Ascending aorta (tissue), 2 donors: Measurements from ENCODE around the gene NFKBIA. TPM values are rescaled to one million over a fixed set of nuclear protein-coding genes. Genes with fewer than 3 reads are reported as not detected.
A peak's percentile ranks its signal among the peaks of the same experiment; 100 is the strongest.
"Not testable (repeated sequence)": the region's sequence is repeated elsewhere in the genome, so short reads cannot be mapped to it uniquely, and the experiment has no call there.

ENCODE experiments used
- DNase-seq, 2 donors: peaks; one replicate each; pipeline ENCODE4 v3.0.0-alpha.2; 2019; ENCODE audit warnings: low spot score in 2 of 2
- H3K27ac ChIP-seq, 2 donors: fragments of 200-600 bp; sonication (generic); one replicate each; pipeline ENCODE4 v1.5.1; 2016 to 2017; ENCODE audit warnings: mild to moderate bottlenecking in 1 of 2
- H3K27me3 ChIP-seq: fragments of 200-600 bp; sonication (generic); one replicate; pipeline ENCODE4 v1.5.1; 2017
- H3K36me3 ChIP-seq, 2 donors: fragments of 200-600 bp; sonication (generic); one replicate each; pipeline ENCODE4 v1.5.1; 2016
- H3K4me1 ChIP-seq, 2 donors: fragments of 200-600 bp; sonication (generic); one replicate each; pipeline ENCODE4 v1.5.1; 2016 to 2017; ENCODE audit warnings: mild to moderate bottlenecking in 1 of 2
- H3K4me3 ChIP-seq, 2 donors: fragments of 200-600 bp; sonication (generic); one replicate each; pipeline ENCODE4 v1.5.1; 2016 to 2017; ENCODE audit warnings: mild to moderate bottlenecking in 1 of 2
- H3K9me3 ChIP-seq, 2 donors: fragments of 200-600 bp; sonication (generic); one replicate each; pipeline ENCODE4 v1.5.1; 2016
- intact Hi-C: fragments of 100-400 bp; cut with DNase I; formaldehyde crosslinking; loops from one replicate; pipeline ENCODE4 v1.15.1; 2023
- total RNA-seq: library from RNA; depleted of rRNA; stranded (reverse); fragments of >200 nt; gene quantifications from one replicate; pipeline ENCODE4 v1.1.0, GENCODE V29; 2016
- TF ChIP-seq, protein P1 (sequence below), 3 experiments: fragments of 200-600 bp in 2 of 3; fragments of 450-650 bp in 1 of 3; sonication (generic) in 2 of 3; IDR thresholded peaks; one replicate each; pipeline ENCODE4 v1.5.1; 2016 to 2019; ENCODE audit warnings: antibody characterized with exemption in 3 of 3, mild to moderate bottlenecking in 1 of 3, moderate library complexity in 1 of 3

Gene NFKBIA, protein sequence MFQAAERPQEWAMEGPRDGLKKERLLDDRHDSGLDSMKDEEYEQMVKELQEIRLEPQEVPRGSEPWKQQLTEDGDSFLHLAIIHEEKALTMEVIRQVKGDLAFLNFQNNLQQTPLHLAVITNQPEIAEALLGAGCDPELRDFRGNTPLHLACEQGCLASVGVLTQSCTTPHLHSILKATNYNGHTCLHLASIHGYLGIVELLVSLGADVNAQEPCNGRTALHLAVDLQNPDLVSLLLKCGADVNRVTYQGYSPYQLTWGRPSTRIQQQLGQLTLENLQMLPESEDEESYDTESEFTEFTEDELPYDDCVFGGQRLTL
- 944 TPM for total RNA-seq

DNA sequence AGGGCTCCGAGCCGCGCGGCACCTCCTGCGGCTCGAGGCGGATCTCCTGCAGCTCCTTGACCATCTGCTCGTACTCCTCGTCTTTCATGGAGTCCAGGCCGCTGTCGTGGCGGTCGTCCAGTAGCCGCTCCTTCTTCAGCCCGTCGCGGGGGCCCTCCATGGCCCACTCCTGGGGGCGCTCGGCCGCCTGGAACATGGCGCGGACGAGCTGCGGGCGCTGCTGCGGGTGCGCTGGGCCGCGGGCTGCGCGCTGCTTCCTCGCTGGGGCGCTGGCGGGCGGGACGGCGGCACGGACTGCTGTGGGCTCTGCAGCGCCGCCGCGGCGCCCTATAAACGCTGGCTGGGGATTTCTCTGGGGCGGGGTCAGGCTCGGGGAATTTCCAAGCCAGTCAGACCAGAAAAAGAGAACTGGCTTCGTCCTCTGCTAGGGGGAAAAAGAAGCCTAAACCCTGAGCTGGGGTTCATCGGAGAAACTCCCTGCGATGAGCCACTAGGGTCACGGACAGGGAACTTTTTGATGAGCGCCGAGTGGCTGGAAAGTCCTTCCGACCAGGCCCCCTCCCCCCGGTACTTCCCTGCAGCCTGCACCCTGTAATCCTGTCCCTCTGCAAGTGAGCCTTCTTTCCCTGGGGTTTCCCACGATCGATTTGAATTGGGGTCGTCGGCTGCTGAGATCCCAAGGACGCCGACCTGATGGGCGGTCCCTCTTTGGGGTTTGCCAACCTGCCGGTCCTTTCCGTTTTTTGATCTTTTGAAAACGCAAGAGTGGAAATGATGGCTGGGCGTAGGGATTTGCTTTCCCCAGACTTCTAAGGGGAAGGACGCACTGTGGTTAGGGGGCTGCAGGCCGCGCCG is at the start of gene NFKBIA:
TSS of gene NFKBIA (minus strand) at position 301 of the 855 bp plus-strand sequence. CDS start at position 196, 105 bp downstream.
- no peaks in the 10 kb centered on the region for H3K27me3 ChIP-seq
- TF ChIP-seq, protein P1, sequence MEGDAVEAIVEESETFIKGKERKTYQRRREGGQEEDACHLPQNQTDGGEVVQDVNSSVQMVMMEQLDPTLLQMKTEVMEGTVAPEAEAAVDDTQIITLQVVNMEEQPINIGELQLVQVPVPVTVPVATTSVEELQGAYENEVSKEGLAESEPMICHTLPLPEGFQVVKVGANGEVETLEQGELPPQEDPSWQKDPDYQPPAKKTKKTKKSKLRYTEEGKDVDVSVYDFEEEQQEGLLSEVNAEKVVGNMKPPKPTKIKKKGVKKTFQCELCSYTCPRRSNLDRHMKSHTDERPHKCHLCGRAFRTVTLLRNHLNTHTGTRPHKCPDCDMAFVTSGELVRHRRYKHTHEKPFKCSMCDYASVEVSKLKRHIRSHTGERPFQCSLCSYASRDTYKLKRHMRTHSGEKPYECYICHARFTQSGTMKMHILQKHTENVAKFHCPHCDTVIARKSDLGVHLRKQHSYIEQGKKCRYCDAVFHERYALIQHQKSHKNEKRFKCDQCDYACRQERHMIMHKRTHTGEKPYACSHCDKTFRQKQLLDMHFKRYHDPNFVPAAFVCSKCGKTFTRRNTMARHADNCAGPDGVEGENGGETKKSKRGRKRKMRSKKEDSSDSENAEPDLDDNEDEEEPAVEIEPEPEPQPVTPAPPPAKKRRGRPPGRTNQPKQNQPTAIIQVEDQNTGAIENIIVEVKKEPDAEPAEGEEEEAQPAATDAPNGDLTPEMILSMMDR (IDR thresholded peaks at IDR 0.05): peak in 1 of 3 experiments; percentile 10
- H3K36me3 ChIP-seq: peaks cover 37 to 40% of the 10 kb centered on the region in 2 donors
- peak; percentile 51 to 95 for DNase-seq
- H3K4me1 ChIP-seq: peaks cover 18 to 31% of the 10 kb centered on the region in 2 donors
- no peaks in the 10 kb centered on the region for H3K9me3 ChIP-seq
- peak within 1 kb of the TSS; percentile 99 for H3K27ac ChIP-seq
- peak within 1 kb of the TSS; percentile 80 to 94 for H3K4me3 ChIP-seq
- intact Hi-C loops: loop anchor here (1.0 to 10.0 kb wide), 6 partner anchors 112 to 870 kb away; partner anchors contain the start of genes BRMS1L, CFL2, EAPP and FAM177A1

- Histone ChIP-seq H3K4me1 (no peaks in the 10 kb centered on the region), H3K36me3 (no peaks in the 10 kb centered on the region), H3K27ac (no peak overlapping the region), H3K9me3 (no peaks in the 10 kb centered on the region), H3K4me3 (no peak overlapping the region), H3K27me3 (no peaks in the 10 kb centered on the region)
- DNase-seq: no peak
- TF ChIP-seq, protein P1 (IDR thresholded peaks at IDR 0.05): no peak
- intact Hi-C loops: no loop called here
Observed at GRCh38 chr14:35446450-35446849, 41.9 kb upstream of the NFKBIA start.

DNA sequence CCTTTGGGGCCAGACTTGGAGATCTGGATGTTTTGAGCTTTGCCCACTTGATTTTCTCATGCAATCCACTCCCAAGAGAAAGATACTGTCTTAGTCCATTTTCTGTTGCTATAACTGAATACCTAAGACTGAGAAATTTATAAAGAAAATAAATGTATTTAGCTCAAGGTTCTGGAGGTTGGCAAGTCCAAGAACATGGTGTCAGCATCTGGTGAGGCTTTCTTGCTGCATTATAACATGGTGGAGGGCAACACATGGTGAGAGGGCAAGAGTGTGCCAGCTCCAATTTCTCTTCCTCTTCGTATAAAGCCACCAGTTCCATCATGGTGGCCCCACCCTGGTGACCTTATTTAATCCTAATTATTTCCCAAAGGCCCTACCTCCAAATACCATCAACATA is 39.6 kb upstream of the NFKBIA start:
- H3K4me3 ChIP-seq: no peak overlapping the region
- no peaks in the 10 kb centered on the region for H3K27me3 ChIP-seq
- no peaks in the 10 kb centered on the region for H3K4me1 ChIP-seq
- no peak for DNase-seq
- intact Hi-C loops: no loop called here
- H3K36me3 ChIP-seq: no peaks in the 10 kb centered on the region
- no peak overlapping the region for H3K27ac ChIP-seq
- TF ChIP-seq, protein P1 (IDR thresholded peaks at IDR 0.05): no peak
- no peaks in the 10 kb centered on the region for H3K9me3 ChIP-seq

DNA sequence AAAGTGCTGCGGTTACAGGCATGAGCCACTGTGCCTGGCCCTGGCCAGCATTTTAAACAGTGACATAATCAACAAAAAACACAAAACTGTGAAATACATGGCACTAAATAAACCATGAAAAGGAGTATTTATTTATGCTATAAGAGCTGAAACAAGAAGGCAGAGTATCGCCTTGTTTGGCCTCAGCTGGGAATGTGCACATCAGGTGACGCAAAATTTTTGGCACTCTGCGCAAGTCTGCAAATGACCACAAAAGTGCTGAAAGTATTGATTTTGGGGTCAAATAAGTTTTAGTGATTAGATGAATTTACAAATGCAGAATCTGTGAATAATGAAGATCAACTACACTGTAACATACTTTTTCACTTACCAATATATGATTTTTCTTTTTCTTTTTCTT is 36.6 kb upstream of the NFKBIA start:
- no peaks in the 10 kb centered on the region for H3K9me3 ChIP-seq
- no peak overlapping the region for H3K4me3 ChIP-seq
- H3K4me1 ChIP-seq: no peaks in the 10 kb centered on the region
- no peak for DNase-seq
- no peaks in the 10 kb centered on the region for H3K27me3 ChIP-seq
- TF ChIP-seq, protein P1 (IDR thresholded peaks at IDR 0.05): no peak
- no peak overlapping the region for H3K27ac ChIP-seq
- intact Hi-C loops: no loop called here
- no peaks in the 10 kb centered on the region for H3K36me3 ChIP-seq

DNA sequence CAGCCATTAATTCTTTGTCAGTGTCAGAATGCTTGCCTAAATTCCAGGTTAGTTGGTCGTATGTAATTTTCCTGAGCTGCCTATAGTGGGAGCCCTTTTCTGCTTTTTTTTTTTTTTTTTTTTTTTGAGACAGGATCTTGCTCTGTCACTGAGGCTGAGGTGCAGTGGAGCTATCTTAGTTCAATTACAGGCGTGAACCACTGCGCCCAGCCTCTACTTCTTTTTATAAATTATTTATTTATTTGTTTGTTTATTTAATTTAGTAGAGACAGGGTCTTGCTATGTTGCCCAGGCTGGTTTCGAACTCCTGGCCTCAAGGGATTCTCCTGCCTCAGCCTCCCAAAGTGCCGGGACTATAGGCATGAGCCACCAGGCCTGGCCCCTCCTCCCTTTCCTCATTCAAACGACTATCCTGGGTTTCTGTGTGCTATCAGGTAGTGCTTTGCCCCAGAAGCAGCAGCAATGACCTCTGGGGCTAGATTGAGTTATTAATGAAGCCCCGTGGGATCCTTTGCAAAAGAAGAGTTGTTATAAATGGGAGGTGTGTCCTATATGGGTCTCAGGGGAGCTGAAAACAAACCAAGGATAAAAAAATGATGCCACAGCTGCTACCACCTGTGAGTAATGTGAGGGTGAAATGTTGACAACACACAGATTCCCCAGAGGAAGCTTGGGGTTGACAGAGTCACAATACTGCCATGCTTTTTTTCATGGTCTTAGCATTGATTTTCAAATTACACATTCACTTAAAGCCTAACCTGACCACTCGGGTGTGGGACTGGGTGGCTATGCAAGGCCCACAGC is 34.6 kb upstream of the NFKBIA start:
- Histone ChIP-seq H3K27ac (no peak overlapping the region), H3K36me3 (no peaks in the 10 kb centered on the region), H3K27me3 (no peaks in the 10 kb centered on the region), H3K4me3 (no peak overlapping the region), H3K9me3 (no peaks in the 10 kb centered on the region), H3K4me1 (no peaks in the 10 kb centered on the region)
- DNase-seq: no peak
- TF ChIP-seq, protein P1 (IDR thresholded peaks at IDR 0.05): peak in 1 of 3 experiments; percentile 12
- intact Hi-C loops: no loop called here

GRCh38 chr14:35438492-35438891 is 33.9 kb upstream of the NFKBIA start:
- intact Hi-C loops, DNase-seq, H3K27me3 ChIP-seq, H3K9me3 ChIP-seq, H3K4me1 ChIP-seq, H3K4me3 ChIP-seq, H3K36me3 ChIP-seq, H3K27ac ChIP-seq: not testable (repeated sequence)
